NCI-H1694 treated with DMSO at 0.1 percent for 48 hours (cell line): Measurements from ENCODE around the gene KDM1A.

Experiments
- DNase-seq: peaks from one replicate; lab custom pipeline; 2025; lab: John Stamatoyannopoulos, UW

KDM1A gene

DNA sequence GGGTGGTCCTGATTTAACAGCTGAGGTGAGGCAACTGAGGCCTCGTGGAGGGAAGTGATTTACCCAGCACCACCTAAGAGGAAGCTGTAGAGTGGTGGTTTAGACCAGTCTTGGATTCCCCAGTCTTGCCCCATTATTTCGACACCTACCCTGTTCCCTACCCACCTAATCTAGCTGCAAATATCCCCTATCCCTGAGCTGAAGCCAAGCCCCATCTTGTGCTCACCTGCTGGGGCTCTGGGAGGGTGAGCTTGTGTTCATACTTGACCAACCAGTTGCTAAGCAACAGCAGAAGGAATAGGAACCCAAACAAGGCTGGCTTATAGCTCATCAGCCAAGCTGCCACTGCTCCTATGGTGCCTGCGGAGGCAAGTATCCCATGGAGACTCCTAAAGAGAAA lies 5.6 kb upstream of the KDM1A start:
- DNase-seq = no peak

GRCh38 chr1:23018661-23019093 lies 591 bp upstream of the KDM1A start:
- DNase-seq = no peak

DNA sequence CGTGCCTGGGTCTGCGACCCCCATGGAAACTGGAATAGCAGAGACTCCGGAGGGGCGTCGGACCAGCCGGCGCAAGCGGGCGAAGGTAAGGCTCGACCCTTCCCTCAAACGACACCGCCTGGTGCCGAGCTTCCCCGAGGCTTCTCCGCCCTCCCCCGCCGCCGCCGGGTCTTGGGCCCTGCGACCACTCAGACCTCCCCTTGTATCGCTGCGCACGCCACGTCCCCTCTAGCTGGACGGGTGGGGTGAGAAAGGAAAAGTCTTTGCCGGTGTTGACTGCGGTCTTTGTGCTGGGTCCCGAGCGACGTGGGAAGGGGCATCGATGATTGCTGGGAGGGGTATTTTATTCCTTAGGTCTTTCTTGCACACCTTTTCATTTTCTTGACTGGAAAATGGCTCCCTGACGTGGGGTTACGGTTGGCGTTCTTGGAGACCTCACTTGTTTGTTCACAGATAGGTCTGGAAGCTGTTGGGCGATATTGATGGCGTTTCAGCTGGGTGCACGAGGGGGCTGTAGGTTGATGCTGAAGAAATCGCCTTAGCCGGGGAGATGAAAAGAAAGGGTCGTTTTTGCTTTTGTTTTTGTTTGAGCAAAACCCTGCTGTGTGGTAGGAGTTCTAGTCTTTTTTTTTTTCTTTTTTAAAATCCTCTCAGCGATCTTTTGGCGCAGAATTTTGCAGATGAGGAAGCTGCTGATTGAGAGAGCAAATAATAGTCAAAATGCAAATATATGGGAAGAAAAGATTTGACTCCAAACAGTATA lies 776 bp downstream of the KDM1A start:
- DNase-seq = peak; percentile 12

DNA sequence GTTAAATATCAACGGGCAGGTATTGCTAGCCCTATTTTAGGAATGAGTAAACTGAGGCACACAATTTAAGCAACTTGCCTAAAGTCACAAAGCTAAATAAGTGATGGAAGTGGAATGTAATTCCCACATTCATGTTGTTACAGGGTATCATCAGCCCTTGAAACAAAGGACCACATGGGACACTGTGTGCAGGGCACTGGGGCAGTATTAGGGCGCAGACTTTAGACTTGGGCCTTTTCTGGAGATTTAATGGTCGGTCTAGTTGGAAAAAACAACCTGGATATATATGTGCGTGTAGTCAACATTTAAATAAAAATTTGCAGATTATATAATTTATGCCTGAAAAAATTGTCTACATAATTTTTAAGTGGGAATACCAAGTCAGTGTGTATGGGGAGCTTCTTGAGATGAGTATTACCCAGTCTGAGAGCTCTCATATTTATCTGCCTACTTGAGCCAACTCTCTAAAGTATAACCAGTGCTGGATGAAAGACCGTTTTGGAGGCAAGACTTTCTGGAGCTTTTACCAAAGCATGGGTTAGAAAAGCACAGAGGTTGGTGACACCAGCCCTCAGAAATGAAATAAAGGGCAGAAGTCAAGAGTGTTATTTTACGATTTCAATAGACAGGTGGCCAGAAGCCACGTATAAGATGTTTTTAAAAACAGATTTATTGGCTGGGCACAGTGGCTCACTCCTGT lies 1.6 kb downstream of the KDM1A start:
- peak; percentile 12 for DNase-seq

GRCh38 chr1:23021834-23022233 lies 2.6 kb downstream of the KDM1A start:
- no peak for DNase-seq

- no peak for DNase-seq
Observed at GRCh38 chr1:23023174-23023845, 4.0 kb downstream of the KDM1A start.

- no peak for DNase-seq
Observed at GRCh38 chr1:23026568-23026967, 7.3 kb downstream of the KDM1A start.

DNA sequence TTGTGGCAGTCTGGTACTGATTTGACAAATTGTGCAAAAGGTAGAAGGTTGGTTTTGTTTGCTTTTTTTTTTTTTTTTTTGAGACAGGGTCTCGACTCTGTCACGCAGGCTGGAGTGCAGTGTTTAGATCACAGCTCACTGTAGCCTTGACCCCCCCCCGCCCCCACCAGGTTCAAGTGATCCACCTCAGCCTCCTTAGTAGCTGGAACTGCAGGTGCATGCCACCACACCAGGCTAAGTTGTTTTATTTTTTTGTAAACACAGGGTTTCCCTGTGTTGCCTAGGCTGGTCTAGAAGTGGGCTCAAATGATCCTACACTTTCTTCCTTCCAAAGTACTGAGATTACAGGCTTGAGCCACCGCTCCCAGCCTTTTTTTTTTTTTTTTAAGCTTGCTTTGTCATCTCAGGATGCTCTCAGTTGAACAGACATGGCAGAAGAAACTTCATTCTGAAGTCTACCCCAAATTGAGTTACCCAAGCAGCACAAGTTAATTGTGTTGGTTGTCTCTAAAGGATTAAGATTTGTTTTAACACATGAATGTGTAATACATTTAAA lies 8.2 kb downstream of the KDM1A start:
- DNase-seq = no peak

DNA sequence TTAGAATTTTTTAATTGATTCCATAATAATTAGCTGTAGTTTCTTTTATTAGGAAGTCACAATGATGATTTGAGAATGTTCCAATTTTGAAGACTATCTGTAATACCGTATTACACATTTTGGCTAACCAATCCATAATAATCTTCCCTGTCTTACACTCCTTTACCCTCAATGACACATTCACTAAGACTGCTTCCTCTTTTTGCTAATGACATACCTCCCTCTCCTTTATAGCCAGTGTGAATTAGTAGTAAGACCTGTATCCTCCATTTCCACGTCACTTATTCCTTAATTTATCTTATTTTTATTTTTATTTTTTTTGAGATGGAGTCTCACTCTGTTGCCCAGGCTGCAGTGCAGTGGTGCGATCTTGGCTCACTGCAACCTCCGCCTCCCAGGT lies 10.1 kb downstream of the KDM1A start:
- no peak for DNase-seq

DNA sequence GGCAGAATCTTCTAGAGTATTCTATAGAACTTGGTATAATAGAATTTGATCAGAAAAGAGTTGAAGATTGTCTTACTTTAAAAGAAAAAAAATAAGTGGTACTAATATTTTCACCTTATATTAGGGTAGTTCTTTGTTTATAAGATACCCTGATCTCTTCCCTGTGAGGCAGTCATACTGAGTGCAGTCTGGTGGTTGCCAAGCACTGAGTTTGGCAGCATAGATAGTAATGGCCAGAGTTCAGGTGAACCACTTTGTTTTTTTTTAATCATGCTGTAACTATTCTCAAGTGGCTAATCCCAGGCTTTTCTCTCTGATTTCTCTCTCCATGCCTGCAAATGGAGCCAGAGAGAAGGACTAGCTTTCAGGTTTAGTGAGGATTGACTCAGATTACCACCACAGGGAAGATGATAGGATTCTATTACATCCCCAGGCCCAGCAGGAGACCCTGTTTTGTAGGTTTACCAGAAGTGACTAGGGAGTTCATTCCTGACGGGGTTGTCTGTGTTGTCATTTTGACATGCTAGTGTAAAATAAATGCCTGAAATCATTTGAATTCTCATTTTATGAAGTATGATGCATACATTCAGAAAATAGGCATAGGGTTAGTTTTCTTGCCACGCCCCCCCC lies 16.7 kb downstream of the KDM1A start:
- no peak for DNase-seq

DNA sequence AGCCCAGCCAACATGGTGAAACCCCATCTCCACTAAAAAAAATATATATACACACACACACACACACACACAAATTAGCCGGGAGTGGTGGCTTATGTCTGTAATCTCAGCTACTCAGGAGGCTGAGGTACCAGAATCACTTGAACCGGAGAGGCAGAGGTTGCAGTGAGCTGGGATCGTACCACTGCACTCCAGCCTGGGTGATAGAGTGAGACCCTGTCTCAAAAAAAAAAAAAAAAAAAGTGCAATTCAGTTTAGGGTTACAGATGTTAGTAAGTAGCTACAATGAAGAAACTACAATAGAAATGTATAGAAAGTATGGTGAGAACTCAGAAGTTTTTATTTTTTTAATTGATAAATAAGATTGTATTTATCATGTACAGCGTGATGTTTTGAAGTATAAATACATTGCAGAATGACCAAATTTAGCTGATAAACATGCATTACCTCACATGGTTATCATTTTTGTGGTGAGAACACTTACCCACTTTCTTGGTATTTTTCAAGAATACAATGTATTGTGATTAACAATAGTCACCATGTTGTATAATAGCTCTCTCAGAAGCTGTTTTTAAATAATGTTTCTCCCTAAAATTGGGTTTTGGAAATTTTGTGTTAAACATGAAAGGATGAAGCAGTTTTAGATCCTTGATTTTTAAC lies 17.9 kb downstream of the KDM1A start:
- no peak for DNase-seq

DNA sequence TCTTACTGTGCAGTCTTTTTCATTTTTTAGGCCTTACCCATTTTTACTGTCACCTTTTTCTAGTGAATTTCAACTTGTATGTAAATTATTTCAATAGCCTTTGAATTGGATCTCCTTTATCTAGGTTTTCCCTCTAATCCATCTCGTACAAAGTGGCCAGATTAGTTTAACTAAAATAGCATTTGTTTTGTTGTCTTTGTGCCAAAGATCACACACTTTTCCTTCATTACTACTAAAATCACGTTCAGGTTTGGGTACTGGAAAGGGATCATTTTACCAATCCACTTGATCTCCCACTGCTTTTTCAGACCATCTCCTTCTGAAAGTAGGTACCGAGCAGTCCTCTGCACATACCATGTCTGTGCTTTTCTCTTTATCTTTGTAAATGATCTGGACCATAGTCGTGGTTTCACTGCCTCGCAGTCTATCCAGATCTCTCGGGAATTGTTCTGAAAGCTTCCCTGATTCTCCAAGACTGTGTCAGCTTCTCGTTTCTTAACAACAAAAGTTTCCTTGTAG lies 20.1 kb downstream of the KDM1A start:
- DNase-seq = no peak

DNA sequence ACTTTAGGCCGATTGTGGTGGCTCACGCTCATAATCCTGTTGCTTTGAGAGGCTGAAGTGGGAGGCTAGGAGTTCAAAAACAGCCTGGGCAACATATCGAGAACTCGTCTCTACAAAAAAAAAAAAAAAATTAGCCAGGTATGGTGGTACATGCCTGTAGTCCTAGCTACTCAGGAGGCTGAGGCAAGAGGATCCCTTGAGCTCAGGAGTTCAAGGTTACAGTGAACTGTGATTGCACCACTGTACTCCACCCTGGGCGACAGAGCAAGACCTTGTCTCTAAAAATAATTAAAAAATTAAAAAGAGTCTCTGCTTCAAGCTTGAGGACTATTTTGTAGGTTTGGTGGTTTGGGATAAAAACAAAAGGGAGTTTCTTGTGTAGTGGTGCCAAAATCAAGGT lies 21.2 kb downstream of the KDM1A start:
- DNase-seq = no peak

GRCh38 chr1:23044035-23044434 lies 24.8 kb downstream of the KDM1A start:
- DNase-seq = no peak

GRCh38 chr1:23050201-23050600 lies 30.9 kb downstream of the KDM1A start:
- DNase-seq = no peak

- no peak for DNase-seq
Observed at GRCh38 chr1:23051290-23051909, 32.1 kb downstream of the KDM1A start.

- DNase-seq = no peak
Observed at GRCh38 chr1:23057301-23057700, 38.0 kb downstream of the KDM1A start.

DNA sequence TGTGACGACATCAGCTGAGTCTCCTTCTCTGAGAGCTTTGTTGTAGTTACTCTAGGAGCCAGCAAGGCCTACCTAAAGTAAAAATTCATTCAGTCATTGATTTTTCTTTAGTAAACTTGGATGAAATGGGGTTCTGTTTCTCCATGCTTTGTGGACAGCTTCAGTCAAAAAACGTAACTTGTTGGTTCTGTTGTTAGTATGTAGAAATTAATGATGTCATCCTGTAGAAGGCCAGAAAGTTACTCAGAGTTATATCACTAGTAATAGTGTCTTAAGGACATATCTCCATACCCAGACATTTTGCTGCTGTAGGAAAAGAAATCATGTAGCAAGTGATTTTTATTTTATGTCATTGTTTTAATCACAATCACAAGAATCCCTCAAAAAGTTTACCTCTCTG lies 43.0 kb downstream of the KDM1A start:
- DNase-seq = no peak

DNA sequence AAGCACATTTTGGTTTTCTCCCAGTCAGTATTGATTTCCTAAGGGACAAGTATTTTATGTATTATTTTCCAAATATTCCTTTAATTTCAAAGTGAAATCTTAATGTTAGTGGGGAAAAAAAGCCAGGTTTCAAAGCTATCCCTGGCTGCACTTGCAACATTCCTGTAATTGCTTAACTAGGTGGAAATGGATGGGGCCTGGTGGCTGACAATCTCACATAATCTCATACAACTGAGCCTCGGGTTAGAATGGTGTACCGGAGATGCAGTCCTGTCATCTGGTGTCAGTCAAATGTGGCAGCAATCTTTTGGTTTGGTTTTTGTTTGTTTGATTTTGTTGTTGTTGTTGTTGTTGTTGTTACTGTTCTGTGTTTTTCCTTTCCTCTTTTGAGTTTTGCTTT lies 46.1 kb downstream of the KDM1A start:
- DNase-seq = no peak

GRCh38 chr1:23066075-23066474 lies 46.8 kb downstream of the KDM1A start:
- no peak for DNase-seq

GRCh38 chr1:23069149-23069548 lies 49.9 kb downstream of the KDM1A start:
- DNase-seq = no peak
